BLaER1 treated with 17β-estradiol and CSF1 and Interleukin-3, amounts not matched to agents 10 nM and 100 nM (cell line): Measurements from ENCODE around the gene DGAT2L6.
"Not testable (repeated sequence)": the region's sequence is repeated elsewhere in the genome, so short reads cannot be mapped to it uniquely, and the experiment has no call there.

Experiments
- H3K27ac ChIP-seq, 11 experiments: shearing (Covaris generic); formaldehyde crosslinking; 2 replicates each; pipeline ENCODE4 v1.8.1; 2022
- H3K27me3 ChIP-seq, 11 experiments: shearing (Covaris generic); formaldehyde crosslinking; 2 replicates each; pipeline ENCODE4 v1.8.1; 2022
- H3K36me3 ChIP-seq, 11 experiments: shearing (Covaris generic); formaldehyde crosslinking; 2 replicates each; pipeline ENCODE4 v1.8.1; 2022
- H3K4me1 ChIP-seq, 10 experiments: shearing (Covaris generic); formaldehyde crosslinking; 2 replicates each; pipeline ENCODE4 v1.8.1; 2022
- H3K4me2 ChIP-seq, 11 experiments: shearing (Covaris generic); formaldehyde crosslinking; 2 replicates each; pipeline ENCODE4 v1.8.1; 2022
- H3K4me3 ChIP-seq, 10 experiments: shearing (Covaris generic); formaldehyde crosslinking; 2 replicates each; pipeline ENCODE4 v1.8.1; 2022
- H3K9ac ChIP-seq, 11 experiments: shearing (Covaris generic); formaldehyde crosslinking; 2 replicates each; pipeline ENCODE4 v1.8.1; 2022
- H3K9me3 ChIP-seq, 11 experiments: shearing (Covaris generic); formaldehyde crosslinking; replicated peaks in 1 of 11; 2 replicates each; pipeline ENCODE4 v1.8.1; 2022
- H4K20me1 ChIP-seq, 11 experiments: shearing (Covaris generic); formaldehyde crosslinking; 2 replicates each; pipeline ENCODE4 v1.8.1; 2022
- Cebpa-rat ChIP-seq, 11 experiments: shearing (Covaris generic); IDR thresholded peaks; 2 replicates each; pipeline ENCODE4 v1.8.1; 2022

Gene DGAT2L6

GRCh38 chrX:70172221-70172620, 5.1 kb upstream of the DGAT2L6 start:
- H3K27ac ChIP-seq = no peak overlapping the region; a peak in 1 of 22 replicates
- peaks cover 0 to 2% (median 0%) of the 10 kb centered on the region in 11 experiments; a peak in 2 of 22 replicates for H4K20me1 ChIP-seq

GRCh38 chrX:70172964-70173363, 4.3 kb upstream of the DGAT2L6 start:
- H4K20me1 ChIP-seq = no peaks in the 10 kb centered on the region; a peak in 2 of 22 replicates
- no peaks in the 10 kb centered on the region; a peak in 2 of 22 replicates for H3K9me3 ChIP-seq
- no peak for TF ChIP-seq Cebpa-rat (IDR thresholded peaks at IDR 0.05)
- no peak overlapping the region for H3K4me3 ChIP-seq
- H3K4me1 ChIP-seq = peaks cover 60 to 98% (median 77%) of the 10 kb centered on the region in 10 experiments
- H3K9ac ChIP-seq = no peak overlapping the region
- peak overlapping the region in 2 of 11 experiments; percentile 25 to 82; a peak in 4 of 22 replicates for H3K27ac ChIP-seq
- H3K4me2 ChIP-seq = peak overlapping the region in 6 of 11 experiments; percentile 21 to 64 (median 32); a peak in 8 of 22 replicates
- no peaks in the 10 kb centered on the region for H3K36me3 ChIP-seq
- H3K27me3 ChIP-seq = peaks cover 49 to 99% (median 96%) of the 10 kb centered on the region in 11 experiments

More at GRCh38 chrX:70172221-70172620, 5.1 kb upstream of the DGAT2L6 start:
- H3K9me3 ChIP-seq = no peaks in the 10 kb centered on the region; a peak in 2 of 22 replicates
- no peak overlapping the region for H3K9ac ChIP-seq
- H3K4me3 ChIP-seq = no peak overlapping the region
- peaks cover 57 to 100% (median 96%) of the 10 kb centered on the region in 11 experiments for H3K27me3 ChIP-seq
- H3K4me1 ChIP-seq = peaks cover 54 to 97% (median 74%) of the 10 kb centered on the region in 10 experiments
- H3K4me2 ChIP-seq = peak overlapping the region in 6 of 11 experiments; percentile 21 to 64 (median 32); a peak in 9 of 22 replicates
- TF ChIP-seq Cebpa-rat (IDR thresholded peaks at IDR 0.05) = no peak
- peaks cover 0 to 6% (median 0%) of the 10 kb centered on the region in 11 experiments; a peak in 2 of 22 replicates for H3K36me3 ChIP-seq

DNA sequence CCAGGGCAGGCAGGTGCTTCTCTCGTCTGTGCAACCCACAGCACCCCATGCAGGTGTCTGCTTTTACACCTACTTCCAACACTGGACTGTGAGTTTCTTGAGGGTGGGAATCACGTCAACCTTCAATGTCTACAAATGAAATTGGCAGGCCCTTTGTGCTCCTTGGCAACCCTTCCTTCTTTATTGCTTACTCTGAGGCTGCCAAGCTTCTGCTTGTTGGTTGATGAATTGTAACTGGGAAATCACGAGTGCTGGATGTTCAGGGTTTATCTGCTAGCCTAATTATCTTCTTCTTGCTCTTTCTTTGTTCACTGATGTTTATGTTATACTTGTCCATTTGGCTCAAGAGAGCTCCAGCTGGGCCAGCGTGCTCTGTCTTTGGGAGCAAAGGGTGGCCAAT, 2.5 kb upstream of the DGAT2L6 start:
- peak overlapping the region in 3 of 11 experiments; percentile 10 to 82 (median 56); a peak in 3 of 22 replicates for H3K27ac ChIP-seq
- no peak overlapping the region for H3K4me3 ChIP-seq
- peaks cover 45 to 99% (median 96%) of the 10 kb centered on the region in 11 experiments for H3K27me3 ChIP-seq
- H3K4me1 ChIP-seq = peaks cover 60 to 94% (median 73%) of the 10 kb centered on the region in 10 experiments
- peak overlapping the region in 8 of 11 experiments; percentile 17 to 78 (median 54); a peak in 10 of 22 replicates for H3K4me2 ChIP-seq
- H3K9me3 ChIP-seq = no peaks in the 10 kb centered on the region; a peak in 2 of 22 replicates
- no peaks in the 10 kb centered on the region; a peak in 1 of 22 replicates for H4K20me1 ChIP-seq
- no peak overlapping the region for H3K9ac ChIP-seq
- no peaks in the 10 kb centered on the region for H3K36me3 ChIP-seq
- TF ChIP-seq Cebpa-rat (IDR thresholded peaks at IDR 0.05) = no peak

GRCh38 chrX:70175338-70175737, 1.9 kb upstream of the DGAT2L6 start:
- peaks cover 42 to 100% (median 95%) of the 10 kb centered on the region in 11 experiments for H3K27me3 ChIP-seq
- no peak for TF ChIP-seq Cebpa-rat (IDR thresholded peaks at IDR 0.05)
- peak overlapping the region; percentile 5 to 78 (median 64); a peak in 15 of 22 replicates for H3K4me2 ChIP-seq
- H4K20me1 ChIP-seq = no peaks in the 10 kb centered on the region; a peak in 1 of 22 replicates
- no peak overlapping the region for H3K9ac ChIP-seq
- H3K9me3 ChIP-seq = no peaks in the 10 kb centered on the region; a peak in 2 of 22 replicates
- H3K4me1 ChIP-seq = peaks cover 55 to 89% (median 70%) of the 10 kb centered on the region in 10 experiments
- H3K36me3 ChIP-seq = no peaks in the 10 kb centered on the region
- no peak overlapping the region for H3K4me3 ChIP-seq
- peak overlapping the region in 6 of 11 experiments; percentile 7 to 86 (median 54); a peak in 6 of 22 replicates for H3K27ac ChIP-seq

DNA sequence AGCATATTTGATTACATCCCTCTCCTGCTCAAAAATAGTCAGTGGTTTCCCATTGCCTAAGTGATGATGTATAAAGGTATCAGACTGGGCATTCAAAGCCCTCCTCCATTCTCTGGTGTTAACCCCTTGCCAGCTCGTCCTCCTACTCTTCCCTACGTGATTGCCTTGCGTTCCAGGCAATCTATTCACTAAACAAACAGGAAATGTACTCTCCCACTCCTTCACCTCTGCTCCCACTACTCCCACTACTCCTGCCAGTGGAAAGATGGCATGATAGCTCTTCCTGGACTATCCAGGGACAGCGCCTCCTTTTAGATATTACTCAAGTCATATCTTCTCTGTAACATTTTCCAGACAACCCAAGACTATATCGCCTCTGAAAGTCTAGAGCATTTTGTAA, 5.8 kb downstream of the DGAT2L6 start:
- Histone ChIP-seq H3K4me2 (no peak overlapping the region), H3K9me3 (no peaks in the 10 kb centered on the region), H3K36me3 (no peaks in the 10 kb centered on the region), H3K4me3 (no peak overlapping the region), H3K9ac (no peak overlapping the region), H4K20me1 (no peaks in the 10 kb centered on the region), H3K27ac (no peak overlapping the region), H3K4me1 (peaks cover 0 to 12% (median 5%) of the 10 kb centered on the region in 10 experiments; a peak in 13 of 20 replicates), H3K27me3 (peaks cover 74 to 97% (median 91%) of the 10 kb centered on the region in 11 experiments)
- no peak for TF ChIP-seq Cebpa-rat (IDR thresholded peaks at IDR 0.05)

GRCh38 chrX:70190225-70190624, 12.9 kb downstream of the DGAT2L6 start:
- TF ChIP-seq Cebpa-rat (IDR thresholded peaks at IDR 0.05) = no peak
- H3K27ac ChIP-seq = no peak overlapping the region
- peaks cover 7 to 45% (median 19%) of the 10 kb centered on the region in 11 experiments; a peak in 20 of 22 replicates for H3K9me3 ChIP-seq
- H3K36me3 ChIP-seq = no peaks in the 10 kb centered on the region
- no peaks in the 10 kb centered on the region for H4K20me1 ChIP-seq
- no peak overlapping the region for H3K4me2 ChIP-seq
- H3K4me1 ChIP-seq = no peaks in the 10 kb centered on the region
- no peak overlapping the region for H3K9ac ChIP-seq
- H3K4me3 ChIP-seq = no peak overlapping the region
- H3K27me3 ChIP-seq = peaks cover 55 to 98% (median 79%) of the 10 kb centered on the region in 11 experiments

- no peak overlapping the region for H3K4me2 ChIP-seq
- no peaks in the 10 kb centered on the region for H3K36me3 ChIP-seq
- peaks cover 0 to 28% (median 7%) of the 10 kb centered on the region in 11 experiments; a peak in 14 of 22 replicates for H3K9me3 ChIP-seq
- H3K9ac ChIP-seq = no peak overlapping the region
- no peak for TF ChIP-seq Cebpa-rat (IDR thresholded peaks at IDR 0.05)
- H4K20me1 ChIP-seq = peaks cover 0 to 3% (median 0%) of the 10 kb centered on the region in 11 experiments; a peak in 2 of 22 replicates
- no peak overlapping the region for H3K27ac ChIP-seq
- no peaks in the 10 kb centered on the region for H3K4me1 ChIP-seq
- peaks cover 58 to 100% (median 80%) of the 10 kb centered on the region in 11 experiments for H3K27me3 ChIP-seq
- H3K4me3 ChIP-seq = no peak overlapping the region
Measured at GRCh38 chrX:70196961-70197720, 19.9 kb downstream of the DGAT2L6 start.

DNA sequence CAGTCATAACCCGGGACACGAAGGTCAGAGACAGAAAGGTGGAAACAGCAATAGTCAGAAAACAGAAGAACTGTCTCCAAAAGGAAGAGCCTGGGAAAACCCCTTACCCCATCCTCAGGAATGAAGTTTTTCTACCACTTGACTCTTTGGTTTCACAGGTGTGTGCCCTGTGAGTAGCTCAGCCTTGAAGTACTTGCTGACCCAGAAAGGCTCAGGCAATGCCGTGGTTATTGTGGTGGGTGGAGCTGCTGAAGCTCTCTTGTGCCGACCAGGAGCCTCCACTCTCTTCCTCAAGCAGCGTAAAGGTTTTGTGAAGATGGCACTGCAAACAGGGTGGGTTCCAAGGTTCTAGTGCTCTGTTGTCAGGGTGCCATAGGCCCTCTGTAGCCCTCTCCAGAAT, 24.4 kb downstream of the DGAT2L6 start:
- Histone ChIP-seq H3K9ac (no peak overlapping the region), H3K4me1 (no peaks in the 10 kb centered on the region), H3K27me3 (peaks cover 81 to 100% (median 98%) of the 10 kb centered on the region in 11 experiments), H3K36me3 (no peaks in the 10 kb centered on the region), H3K4me3 (no peak overlapping the region), H3K9me3 (peaks cover 0 to 8% (median 0%) of the 10 kb centered on the region in 11 experiments; a peak in 2 of 22 replicates), H3K27ac (no peak overlapping the region), H4K20me1 (peaks cover 0 to 5% (median 0%) of the 10 kb centered on the region in 11 experiments; a peak in 2 of 22 replicates), H3K4me2 (no peak overlapping the region)
- TF ChIP-seq Cebpa-rat (IDR thresholded peaks at IDR 0.05) = no peak

- no peaks in the 10 kb centered on the region for H3K4me1 ChIP-seq
- H4K20me1 ChIP-seq = no peaks in the 10 kb centered on the region
- no peak for TF ChIP-seq Cebpa-rat (IDR thresholded peaks at IDR 0.05)
- peaks cover 30 to 65% (median 45%) of the 10 kb centered on the region in 11 experiments for H3K27me3 ChIP-seq
- H3K9ac ChIP-seq = no peak overlapping the region
- no peak overlapping the region for H3K4me3 ChIP-seq
- H3K4me2 ChIP-seq = no peak overlapping the region
- no peak overlapping the region for H3K27ac ChIP-seq
- peaks cover 0 to 8% (median 0%) of the 10 kb centered on the region in 11 experiments; a peak in 1 of 22 replicates for H3K9me3 ChIP-seq
- H3K36me3 ChIP-seq = no peaks in the 10 kb centered on the region
Measured at GRCh38 chrX:70208479-70208878, 31.2 kb downstream of the DGAT2L6 start.

GRCh38 chrX:70209570-70209969, 32.3 kb downstream of the DGAT2L6 start:
- not testable (repeated sequence) for H3K4me1 ChIP-seq, H3K27ac ChIP-seq, H3K9ac ChIP-seq, H3K4me2 ChIP-seq, H4K20me1 ChIP-seq, H3K36me3 ChIP-seq, H3K9me3 ChIP-seq, H3K4me3 ChIP-seq
- peaks cover 19 to 55% (median 34%) of the 10 kb centered on the region in 11 experiments for H3K27me3 ChIP-seq
